Measurements from ENCODE around the gene FMR1NB. TPM values are rescaled to one million over a fixed set of nuclear protein-coding genes. Genes with fewer than 3 reads are reported as not detected.

Gene FMR1NB
- total RNA-seq, 1 donor from 2014 or later, result not detected

DNA sequence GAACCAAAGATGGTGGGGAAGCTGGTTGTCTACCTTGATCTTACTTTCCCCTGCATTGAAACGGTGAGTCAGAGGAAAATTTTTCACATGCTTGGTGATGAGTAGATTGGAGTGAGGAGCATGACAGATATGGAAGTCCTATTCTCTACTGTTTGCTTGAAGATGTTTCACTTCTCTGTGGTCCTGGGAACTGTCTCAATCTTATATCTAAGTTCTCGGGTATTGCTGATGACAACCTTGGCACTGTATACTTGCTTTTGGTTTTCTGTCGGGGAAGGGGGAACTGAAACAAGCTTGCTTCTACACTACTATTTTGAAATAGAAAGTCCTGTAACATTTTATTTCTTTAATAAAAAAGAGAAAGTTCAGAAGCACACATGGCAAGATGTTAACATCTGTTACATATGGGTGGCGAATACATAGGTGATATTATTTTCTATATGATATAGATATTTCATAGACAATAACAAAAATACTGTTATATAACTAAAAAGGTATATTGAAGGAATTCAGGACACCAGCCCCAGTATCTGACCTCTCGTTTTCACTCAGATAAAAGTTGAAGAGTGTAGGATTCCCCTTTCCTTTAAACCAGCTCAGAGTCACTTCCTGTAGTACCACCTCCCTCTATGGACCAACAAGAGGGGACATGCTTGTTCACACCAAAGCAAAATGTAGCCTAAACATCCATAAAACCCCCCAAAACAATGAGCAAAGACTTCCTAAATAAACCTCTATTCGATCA lies 88.8 kb downstream of the FMR1NB start:
- H3K36me3 ChIP-seq, result no peaks in the 10 kb centered on the region
- no peak overlapping the region for H3K27ac ChIP-seq (replicated peaks)
- no peak for DNase-seq
- no peak overlapping the region for H3K4me3 ChIP-seq
- no peak for TF ChIP-seq CTCF (IDR thresholded peaks at IDR 0.05; ENCODE audit: borderline replicate concordance)
- intact Hi-C loops (cut with micrococcal nuclease), result no loop called here
- peaks cover 8% of the 10 kb centered on the region for H3K9me3 ChIP-seq (replicated peaks)
- H3K4me1 ChIP-seq, result no peaks in the 10 kb centered on the region
- H3K27me3 ChIP-seq (ENCODE audit: low read depth), result no peaks in the 10 kb centered on the region

GRCh38 chrX:148070504-148070877 lies 89.4 kb downstream of the FMR1NB start:
- Histone ChIP-seq H3K36me3 (no peaks in the 10 kb centered on the region), H3K4me1 (no peaks in the 10 kb centered on the region), H3K27ac (replicated peaks) (no peak overlapping the region), H3K27me3 (ENCODE audit: low read depth) (no peaks in the 10 kb centered on the region), H3K4me3 (no peak overlapping the region), H3K9me3 (replicated peaks) (peaks cover 8% of the 10 kb centered on the region)
- intact Hi-C loops (cut with micrococcal nuclease), result no loop called here
- no peak for TF ChIP-seq CTCF (IDR thresholded peaks at IDR 0.05; ENCODE audit: borderline replicate concordance)
- DNase-seq, result no peak

Other genes with a start within 250 kb of the FMR1NB start
- gene FMR1, start 69.4 kb upstream of the FMR1NB start, total RNA-seq, result 24.3 TPM

All from left ventricle myocardium inferior (tissue), 1 donor.